ENCODE data around the gene ARL4C.
A peak's percentile ranks its signal among the peaks of the same experiment; 100 is the strongest.

Gene ARL4C

GRCh38 chr2:234496835-234497593 is at the start of gene ARL4C:
ARL4C (minus strand) TSS chr2:234497081; CDS start chr2:234496586, 495 bp downstream.
- no peaks in the 10 kb centered on the region for H3K79me2 ChIP-seq (ENCODE audit: insufficient read depth, low read depth)
- H3K4me1 ChIP-seq (ENCODE audit: low read depth, poor library complexity, severe bottlenecking): peaks cover 20% of the 10 kb centered on the region
- H3K4me3 ChIP-seq (IDR thresholded peaks at IDR 0.05; ENCODE audit: insufficient read depth, low read depth, low read length): no peak within 1 kb of the TSS
- TF ChIP-seq CTCF (conservative IDR thresholded peaks at IDR 0.05; ENCODE audit: low read depth, low read length): no peak
- no peaks in the 10 kb centered on the region for H3K36me3 ChIP-seq (ENCODE audit: insufficient read depth)
- peak within 1 kb of the TSS; percentile 66 for H3K4me2 ChIP-seq
- no peak within 1 kb of the TSS for H3K27ac ChIP-seq
- peak within 1 kb of the TSS; percentile 67 for H2AFZ ChIP-seq (ENCODE audit: low read depth)
- no peaks in the 10 kb centered on the region for H3K27me3 ChIP-seq (ENCODE audit: insufficient read depth, low read depth)
- H3K9ac ChIP-seq: peak within 1 kb of the TSS; percentile 60; the same call in 1 of the 2 replicates
- no peaks in the 10 kb centered on the region for H4K20me1 ChIP-seq (ENCODE audit: insufficient read depth)

GRCh38 chr2:234544659-234545611 is 48.1 kb upstream of the ARL4C start:
- H3K4me3 ChIP-seq (IDR thresholded peaks at IDR 0.05; ENCODE audit: insufficient read depth, low read depth, low read length): no peak overlapping the region
- peak; percentile 89 for TF ChIP-seq CTCF (conservative IDR thresholded peaks at IDR 0.05; ENCODE audit: low read depth, low read length)
- H4K20me1 ChIP-seq (ENCODE audit: insufficient read depth): no peaks in the 10 kb centered on the region
- no peaks in the 10 kb centered on the region for H3K36me3 ChIP-seq (ENCODE audit: insufficient read depth)
- peak overlapping the region; percentile 31; the same call in 1 of the 2 replicates for H2AFZ ChIP-seq (ENCODE audit: low read depth)
- H3K4me1 ChIP-seq (ENCODE audit: low read depth, poor library complexity, severe bottlenecking): no peaks in the 10 kb centered on the region
- no peak overlapping the region for H3K4me2 ChIP-seq
- H3K27ac ChIP-seq: no peak overlapping the region
- H3K79me2 ChIP-seq (ENCODE audit: insufficient read depth, low read depth): no peaks in the 10 kb centered on the region
- H3K27me3 ChIP-seq (ENCODE audit: insufficient read depth, low read depth): no peaks in the 10 kb centered on the region
- no peak overlapping the region for H3K9ac ChIP-seq

- Histone ChIP-seq H3K4me1 (ENCODE audit: low read depth, poor library complexity, severe bottlenecking) (no peaks in the 10 kb centered on the region), H3K27ac (no peak overlapping the region), H3K9ac (no peak overlapping the region), H4K20me1 (ENCODE audit: insufficient read depth) (no peaks in the 10 kb centered on the region), H2AFZ (ENCODE audit: low read depth) (no peak overlapping the region), H3K79me2 (ENCODE audit: insufficient read depth, low read depth) (no peaks in the 10 kb centered on the region), H3K27me3 (ENCODE audit: insufficient read depth, low read depth) (no peaks in the 10 kb centered on the region), H3K4me3 (IDR thresholded peaks at IDR 0.05; ENCODE audit: insufficient read depth, low read depth, low read length) (no peak overlapping the region), H3K4me2 (no peak overlapping the region), H3K36me3 (ENCODE audit: insufficient read depth) (no peaks in the 10 kb centered on the region)
- no peak for TF ChIP-seq CTCF (conservative IDR thresholded peaks at IDR 0.05; ENCODE audit: low read depth, low read length)
Measured at GRCh38 chr2:234542742-234543141, 45.9 kb upstream of the ARL4C start.

- no peaks in the 10 kb centered on the region for H3K36me3 ChIP-seq (ENCODE audit: insufficient read depth)
- H3K9ac ChIP-seq: no peak overlapping the region
- H3K27ac ChIP-seq: no peak overlapping the region
- no peak overlapping the region for H2AFZ ChIP-seq (ENCODE audit: low read depth)
- H3K27me3 ChIP-seq (ENCODE audit: insufficient read depth, low read depth): no peaks in the 10 kb centered on the region
- no peak for TF ChIP-seq CTCF (conservative IDR thresholded peaks at IDR 0.05; ENCODE audit: low read depth, low read length)
- H3K4me3 ChIP-seq (IDR thresholded peaks at IDR 0.05; ENCODE audit: insufficient read depth, low read depth, low read length): no peak overlapping the region
- H3K4me1 ChIP-seq (ENCODE audit: low read depth, poor library complexity, severe bottlenecking): no peaks in the 10 kb centered on the region
- no peak overlapping the region for H3K4me2 ChIP-seq
- H4K20me1 ChIP-seq (ENCODE audit: insufficient read depth): no peaks in the 10 kb centered on the region
- H3K79me2 ChIP-seq (ENCODE audit: insufficient read depth, low read depth): no peaks in the 10 kb centered on the region
Measured at GRCh38 chr2:234537929-234538328, 41.0 kb upstream of the ARL4C start.

Data from KMS-11 (cell line).